Tibial nerve (tissue), 4 donors: ENCODE measurements around the gene INTS6L. TPM values are rescaled to one million over a fixed set of nuclear protein-coding genes. Genes with fewer than 3 reads are reported as not detected.

Experiments used
- DNase-seq, 2 donors: peaks; one replicate each; pipeline ENCODE4 v3.0.0-alpha.2; 2019; ENCODE audit warnings: low spot score in 2 of 2
- H3K27ac ChIP-seq, 4 donors: fragments of 200-600 bp; sonication (generic) in 3 of 4; one replicate each; pipeline ENCODE4 v1.5.1; 2017 to 2019; ENCODE audit warnings: mild to moderate bottlenecking in 1 of 4
- H3K27me3 ChIP-seq, 2 donors: fragments of 200-600 bp; sonication (generic) in 1 of 2; one replicate each; pipeline versions ENCODE4 v1.5.1 to v1.6.0; 2017 to 2019
- H3K36me3 ChIP-seq, 3 donors: fragments of 200-600 bp; sonication (generic); one replicate each; pipeline ENCODE4 v1.5.1; 2018 to 2019
- H3K4me1 ChIP-seq, 4 donors: fragments of 200-600 bp; sonication (generic) in 3 of 4; one replicate each; pipeline ENCODE4 v1.5.1; 2017 to 2019
- H3K4me3 ChIP-seq, 4 donors: fragments of 200-600 bp; sonication (generic) in 3 of 4; one replicate each; pipeline ENCODE4 v1.5.1; 2017 to 2019; ENCODE audit warnings: mild to moderate bottlenecking in 1 of 4, moderate library complexity in 1 of 4
- H3K9me3 ChIP-seq, 4 donors: fragments of 200-600 bp; sonication (generic) in 3 of 4; one replicate each; pipeline ENCODE4 v1.5.1; 2017 to 2019
- CTCF ChIP-seq, 5 experiments: fragments of 200-600 bp in 3 of 5; fragments of 450-650 bp in 2 of 5; sonication (generic) in 3 of 5; IDR thresholded peaks; one replicate each; pipeline ENCODE4 v1.5.1; 2016 to 2019; ENCODE audit warnings: antibody characterized with exemption in 5 of 5, mild to moderate bottlenecking in 3 of 5, moderate library complexity in 2 of 5
- EP300 ChIP-seq, 2 donors: sonication (generic); formaldehyde crosslinking; IDR thresholded peaks; one replicate each; pipeline ENCODE4 v1.6.1; 2017; ENCODE audit warnings: antibody characterized with exemption in 2 of 2, mild to moderate bottlenecking in 1 of 2
- POLR2A ChIP-seq, 2 donors: fragments of 450-650 bp; IDR thresholded peaks; one replicate each; pipeline ENCODE4 v1.6.1; 2017; ENCODE audit warnings: antibody characterized with exemption in 2 of 2, mild to moderate bottlenecking in 2 of 2, moderate library complexity in 2 of 2
- WGBS, 2 donors: methylation state at CpG; one replicate each; pipeline ENCODE4 v1.1.5; 2018; 5-methylcytosine and 5-hydroxymethylcytosine counted together
- total RNA-seq, 4 donors: library from RNA; depleted of rRNA; stranded (reverse); fragments of >200 nt; gene quantifications; one replicate each; pipeline ENCODE4 v1.1.0, GENCODE V29; 2016

Gene INTS6L
- total RNA-seq, 4 donors from 2014 or later = 12.1 to 34.3 (median 13.9) TPM

DNA sequence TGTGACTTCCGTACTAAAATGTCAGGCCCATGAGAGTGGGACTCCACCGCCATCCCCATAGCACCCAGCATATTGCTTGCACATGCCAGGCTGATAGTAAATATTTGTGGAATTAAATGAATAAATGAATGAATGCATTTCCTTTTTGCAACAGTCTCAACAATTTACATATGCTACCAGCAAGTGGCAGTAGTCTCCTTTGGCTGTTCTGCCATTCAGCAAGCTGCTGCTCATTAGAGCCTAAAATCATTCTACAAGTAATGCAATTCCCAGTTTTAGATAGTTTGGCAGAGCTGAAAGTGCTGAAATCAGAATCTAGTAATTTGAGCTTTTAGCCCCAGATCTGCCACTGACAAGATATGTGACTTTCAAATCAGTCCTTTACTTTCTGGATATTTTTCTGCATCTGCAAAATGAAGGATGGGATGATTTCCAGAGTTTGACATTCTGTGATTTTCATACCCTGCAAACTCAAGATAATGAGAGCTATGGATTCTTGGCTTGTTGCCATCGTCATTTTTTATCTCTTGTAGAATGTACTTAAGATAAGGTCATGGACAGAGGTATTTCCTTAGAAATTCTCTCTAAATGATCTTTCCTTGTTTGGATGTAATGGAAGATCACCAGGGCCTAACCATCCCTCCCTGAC, 35.7 kb upstream of the INTS6L start:
- no peaks in the 10 kb centered on the region for H3K9me3 ChIP-seq
- TF ChIP-seq POLR2A (IDR thresholded peaks at IDR 0.05) (no peak), CTCF (IDR thresholded peaks at IDR 0.05) (peak; percentile 31 to 53 (median 47))
- H3K4me1 ChIP-seq = no peaks in the 10 kb centered on the region
- no peaks in the 10 kb centered on the region for H3K36me3 ChIP-seq
- no peak overlapping the region for H3K27ac ChIP-seq
- peak in 1 of 2 donors; percentile 5 for DNase-seq
- H3K27me3 ChIP-seq = peaks cover 0 to 4% of the 10 kb centered on the region in 2 donors
- 16 to 40% methylated on average over 3 of the region's 3 CpGs for WGBS, 2 donors
- no peak overlapping the region for H3K4me3 ChIP-seq

DNA sequence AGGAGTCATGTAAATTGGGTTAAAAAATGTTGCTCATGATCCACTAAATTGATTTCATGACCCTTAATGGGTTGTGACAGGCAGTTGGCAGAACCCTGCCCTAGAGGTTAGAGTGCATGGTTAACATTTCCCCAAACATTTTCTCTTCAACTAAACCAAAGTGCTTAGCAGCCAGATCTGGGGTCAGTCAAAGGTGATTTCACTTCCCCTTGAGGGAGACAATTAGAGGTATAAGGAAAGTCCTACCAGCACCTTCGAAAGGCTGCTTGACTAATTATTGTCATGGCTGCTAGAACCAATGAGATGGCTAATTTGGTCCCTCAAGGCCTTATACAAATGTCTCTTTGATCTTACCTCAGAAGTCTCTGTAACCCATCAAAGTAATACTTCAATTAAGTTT, 30.9 kb upstream of the INTS6L start:
- Histone ChIP-seq H3K36me3 (no peaks in the 10 kb centered on the region), H3K9me3 (no peaks in the 10 kb centered on the region), H3K4me1 (no peaks in the 10 kb centered on the region), H3K27me3 (peaks cover 0 to 4% of the 10 kb centered on the region in 2 donors), H3K4me3 (no peak overlapping the region), H3K27ac (no peak overlapping the region)
- DNase-seq = no peak
- 52 to 73% methylated on average over 1 of the region's 1 CpG for WGBS, 2 donors
- TF ChIP-seq POLR2A (IDR thresholded peaks at IDR 0.05) (no peak), EP300 (IDR thresholded peaks at IDR 0.05) (no peak), CTCF (IDR thresholded peaks at IDR 0.05) (no peak)

GRCh38 chrX:135490979-135491514, 29.4 kb upstream of the INTS6L start:
- Histone ChIP-seq H3K36me3 (no peaks in the 10 kb centered on the region), H3K27me3 (peaks cover 0 to 4% of the 10 kb centered on the region in 2 donors), H3K4me1 (no peaks in the 10 kb centered on the region), H3K27ac (no peak overlapping the region), H3K4me3 (no peak overlapping the region), H3K9me3 (no peaks in the 10 kb centered on the region)
- 60 to 66% methylated on average over 4 of the region's 4 CpGs for WGBS, 2 donors
- no peak for DNase-seq
- TF ChIP-seq POLR2A (IDR thresholded peaks at IDR 0.05) = no peak
- no peak for TF ChIP-seq CTCF (IDR thresholded peaks at IDR 0.05)
- no peak for TF ChIP-seq EP300 (IDR thresholded peaks at IDR 0.05)

DNA sequence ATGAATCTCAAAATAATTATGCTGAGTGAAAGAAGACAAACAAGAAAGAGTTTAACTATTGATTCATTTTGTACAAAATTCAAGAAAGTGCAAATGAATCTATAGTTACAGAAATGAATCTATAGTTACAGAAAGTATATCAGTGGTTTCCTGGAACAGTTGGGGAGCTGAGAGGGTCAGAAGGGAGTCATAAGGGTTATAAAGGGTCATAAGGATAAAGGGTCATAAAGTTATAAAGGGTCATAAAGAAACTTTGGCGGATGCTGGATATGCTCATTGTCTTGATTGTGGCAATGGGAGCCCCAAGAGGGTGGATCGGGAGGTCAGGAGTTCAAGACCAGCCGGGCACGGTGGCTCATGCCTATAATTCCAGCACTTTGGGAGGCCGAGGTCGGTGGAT, 26.0 kb upstream of the INTS6L start:
- TF ChIP-seq EP300 (IDR thresholded peaks at IDR 0.05) (no peak), POLR2A (IDR thresholded peaks at IDR 0.05) (no peak), CTCF (IDR thresholded peaks at IDR 0.05) (no peak)
- Histone ChIP-seq H3K27me3 (no peaks in the 10 kb centered on the region), H3K4me3 (no peak overlapping the region), H3K4me1 (no peaks in the 10 kb centered on the region), H3K9me3 (no peaks in the 10 kb centered on the region), H3K36me3 (no peaks in the 10 kb centered on the region), H3K27ac (no peak overlapping the region)
- DNase-seq = no peak
- WGBS, 2 donors = 58 to 68% methylated on average over 6 of the region's 6 CpGs

DNA sequence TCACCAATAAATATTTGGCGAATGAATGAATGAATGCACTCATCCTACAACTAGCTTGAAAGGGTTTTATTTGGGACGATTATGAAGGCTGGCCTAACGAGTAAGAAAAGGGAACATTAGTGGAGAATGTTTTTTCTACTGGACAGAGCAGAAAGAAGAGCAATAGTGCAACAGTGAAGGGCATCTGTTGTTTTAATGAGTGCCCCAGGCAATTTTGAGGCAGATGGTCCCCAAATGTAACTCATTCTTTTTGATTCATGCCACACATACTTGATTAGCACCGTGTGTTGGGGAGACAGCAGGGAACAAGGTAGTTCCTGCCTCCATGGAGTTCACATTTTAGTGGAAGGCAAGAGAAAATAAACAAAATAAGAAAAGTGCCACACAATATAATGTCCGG, 22.7 kb upstream of the INTS6L start:
- TF ChIP-seq POLR2A (IDR thresholded peaks at IDR 0.05) (no peak), EP300 (IDR thresholded peaks at IDR 0.05) (no peak), CTCF (IDR thresholded peaks at IDR 0.05) (no peak)
- Histone ChIP-seq H3K27me3 (no peaks in the 10 kb centered on the region), H3K4me3 (no peak overlapping the region), H3K36me3 (no peaks in the 10 kb centered on the region), H3K9me3 (no peaks in the 10 kb centered on the region), H3K4me1 (no peaks in the 10 kb centered on the region), H3K27ac (no peak overlapping the region)
- no peak for DNase-seq
- WGBS, 2 donors = 48 to 49% methylated on average over 5 of the region's 5 CpGs
